ENCODE measurements around the gene KRTAP4-4.
"Not testable (repeated sequence)": the region's sequence is repeated elsewhere in the genome, so short reads cannot be mapped to it uniquely, and the experiment has no call there.

Gene KRTAP4-4

DNA sequence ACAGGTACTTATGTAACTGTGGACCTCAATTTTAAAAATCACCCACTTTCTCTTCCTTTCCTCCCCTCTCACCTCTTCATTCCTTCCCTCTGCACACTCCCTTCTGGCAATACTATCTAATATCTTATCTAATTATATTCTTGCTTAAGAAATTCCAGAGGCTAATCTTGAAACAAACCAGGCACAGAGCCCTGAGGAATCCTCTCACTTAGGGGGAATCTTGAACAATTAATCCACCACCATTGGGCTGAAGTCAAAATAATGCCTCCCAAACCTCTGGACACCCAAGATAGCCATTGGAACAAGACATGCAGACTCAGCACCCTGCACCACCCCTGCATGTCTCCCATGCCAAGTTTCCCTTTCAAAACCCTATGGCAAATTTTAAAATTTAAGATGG lies 19.2 kb downstream of the KRTAP4-4 start:
- ATAC-seq (replicated peaks; ENCODE audit: extremely low read depth, poor library complexity, severe bottlenecking) = no peak
- H3K4me3 Mint-ChIP-seq = no peak overlapping the region
- peaks cover 25% of the 10 kb centered on the region for H3K9me3 Mint-ChIP-seq
- H3K36me3 Mint-ChIP-seq (ENCODE audit: insufficient read depth) = no peaks in the 10 kb centered on the region
- peaks cover 7% of the 10 kb centered on the region for H3K27me3 Mint-ChIP-seq
- no peaks in the 10 kb centered on the region for H3K4me1 Mint-ChIP-seq
- no peak for DNase-seq (ENCODE audit: low spot score in 2 of 2)
- no peak overlapping the region for H3K27ac Mint-ChIP-seq (ENCODE audit: low read depth)

GRCh38 chr17:41140360-41141131 lies 20.0 kb downstream of the KRTAP4-4 start, which contains the start of gene KRTAP4-6:
KRTAP4-6 (minus strand) TSS chr17:41140544; CDS start chr17:41140487, 57 bp downstream.
- Mint-ChIP-seq H3K36me3 (ENCODE audit: insufficient read depth) (no peaks in the 10 kb centered on the region), H3K27me3 (peaks cover 7% of the 10 kb centered on the region), H3K27ac (ENCODE audit: low read depth) (no peak within 1 kb of the TSS), H3K4me3 (no peak within 1 kb of the TSS), H3K4me1 (no peaks in the 10 kb centered on the region), H3K9me3 (peaks cover 25% of the 10 kb centered on the region)
- no peak for DNase-seq (ENCODE audit: low spot score in 2 of 2)
- ATAC-seq (replicated peaks; ENCODE audit: extremely low read depth, poor library complexity, severe bottlenecking) = no peak

DNA sequence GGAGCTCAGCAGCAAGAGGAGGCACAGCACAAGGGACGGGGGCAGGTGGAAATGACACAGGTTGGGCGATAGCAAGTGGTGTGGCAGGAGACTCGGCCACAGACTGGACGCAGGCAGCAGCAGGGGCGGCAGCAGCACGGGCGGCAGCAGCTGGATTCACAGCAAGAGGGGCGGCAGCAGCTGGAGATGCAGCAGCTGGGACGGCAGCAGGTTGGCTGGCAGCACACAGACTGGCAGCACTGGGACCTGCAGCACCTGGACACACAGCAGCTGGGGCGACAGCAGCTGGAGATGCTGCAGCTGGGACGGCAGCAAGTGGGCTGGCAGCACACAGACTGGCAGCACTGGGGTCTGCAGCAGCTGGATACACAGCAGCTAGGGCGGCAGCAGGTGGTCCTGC lies 20.7 kb downstream of the KRTAP4-4 start:
- not testable (repeated sequence) for DNase-seq (ENCODE audit: low spot score in 2 of 2); H3K4me3 Mint-ChIP-seq; ATAC-seq (replicated peaks; ENCODE audit: extremely low read depth, poor library complexity, severe bottlenecking); H3K27me3 Mint-ChIP-seq; H3K36me3 Mint-ChIP-seq (ENCODE audit: insufficient read depth); H3K27ac Mint-ChIP-seq (ENCODE audit: low read depth); H3K4me1 Mint-ChIP-seq
- H3K9me3 Mint-ChIP-seq = peaks cover 25% of the 10 kb centered on the region

DNA sequence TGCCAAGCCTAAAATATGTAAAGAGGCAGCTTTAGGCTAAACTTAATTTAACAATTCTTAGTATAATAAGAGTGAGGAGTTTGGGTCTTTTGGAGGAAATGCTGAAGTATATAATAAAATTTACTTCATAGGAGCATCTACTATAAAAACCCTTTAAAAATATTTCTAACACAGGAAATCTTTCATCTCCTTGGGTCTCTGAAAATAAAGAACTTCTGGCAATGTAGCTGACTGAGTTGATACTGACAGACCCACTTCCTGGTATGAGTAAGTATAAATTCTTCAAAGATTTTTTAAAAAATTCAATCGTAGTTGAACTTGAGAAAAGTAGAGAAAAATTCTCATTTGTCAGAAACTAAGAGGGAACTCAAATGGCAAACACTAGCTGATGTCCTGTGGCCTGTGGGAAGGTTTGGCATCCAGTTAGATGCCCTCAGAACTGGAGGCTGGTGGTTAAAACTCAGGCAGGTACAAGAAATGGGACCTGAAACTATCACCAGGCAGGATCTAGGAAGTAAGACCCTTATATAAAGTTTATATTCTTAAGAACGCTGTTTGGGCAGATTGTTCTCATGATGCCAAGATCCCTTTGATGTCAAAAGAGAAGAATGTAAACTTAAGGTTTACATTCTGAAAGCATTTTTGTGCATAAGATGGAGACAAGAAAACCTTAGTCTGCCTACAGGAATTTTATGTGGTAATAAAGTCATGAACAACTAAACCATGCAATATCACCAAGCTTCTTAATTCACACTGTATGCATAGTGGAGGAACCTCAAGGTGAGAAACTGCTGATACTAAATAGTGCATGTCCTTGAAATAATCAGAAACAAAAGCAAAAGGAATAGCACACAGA lies 26.4 kb downstream of the KRTAP4-4 start:
- H3K36me3 Mint-ChIP-seq (ENCODE audit: insufficient read depth) = no peaks in the 10 kb centered on the region
- H3K4me1 Mint-ChIP-seq = peaks cover 25% of the 10 kb centered on the region
- DNase-seq (ENCODE audit: low spot score in 2 of 2) (no peak), ATAC-seq (replicated peaks; ENCODE audit: extremely low read depth, poor library complexity, severe bottlenecking) (peak; percentile 76)
- no peaks in the 10 kb centered on the region for H3K9me3 Mint-ChIP-seq
- peak overlapping the region; percentile 16 for H3K4me3 Mint-ChIP-seq
- no peaks in the 10 kb centered on the region for H3K27me3 Mint-ChIP-seq
- H3K27ac Mint-ChIP-seq (ENCODE audit: low read depth) = peak overlapping the region; percentile 41

DNA sequence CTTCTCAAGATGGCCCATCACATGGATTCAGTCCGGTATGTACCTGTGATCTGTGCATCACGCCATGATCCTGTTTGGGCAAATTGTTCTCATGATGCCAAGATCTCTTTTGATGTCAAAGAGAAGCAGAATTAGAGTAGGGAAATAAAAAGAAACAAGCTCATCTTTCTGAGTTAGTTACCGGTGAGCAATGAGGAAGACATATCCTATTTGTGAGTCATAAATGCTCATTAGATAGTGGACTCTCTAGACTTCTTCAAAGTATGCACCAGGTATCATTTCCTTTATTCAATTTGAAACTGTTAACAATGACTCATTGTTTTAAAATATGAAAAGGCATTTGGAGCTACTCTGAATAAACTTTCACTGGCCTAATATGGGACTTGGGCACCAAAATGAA lies 28.6 kb downstream of the KRTAP4-4 start:
- Mint-ChIP-seq H3K36me3 (ENCODE audit: insufficient read depth) (no peaks in the 10 kb centered on the region), H3K4me3 (no peak overlapping the region), H3K27ac (ENCODE audit: low read depth) (no peak overlapping the region), H3K9me3 (no peaks in the 10 kb centered on the region), H3K4me1 (peaks cover 36% of the 10 kb centered on the region), H3K27me3 (no peaks in the 10 kb centered on the region)
- no peak for ATAC-seq (replicated peaks; ENCODE audit: extremely low read depth, poor library complexity, severe bottlenecking)
- no peak for DNase-seq (ENCODE audit: low spot score in 2 of 2)

- Mint-ChIP-seq H3K4me1 (peaks cover 72% of the 10 kb centered on the region), H3K4me3 (no peak overlapping the region), H3K27me3 (no peaks in the 10 kb centered on the region), H3K9me3 (no peaks in the 10 kb centered on the region), H3K36me3 (ENCODE audit: insufficient read depth) (peaks cover 5% of the 10 kb centered on the region), H3K27ac (ENCODE audit: low read depth) (no peak overlapping the region)
- ATAC-seq (replicated peaks; ENCODE audit: extremely low read depth, poor library complexity, severe bottlenecking) (no peak), DNase-seq (ENCODE audit: low spot score in 2 of 2) (no peak)
These were observed 33.2 kb downstream of the KRTAP4-4 start for GRCh38 chr17:41127371-41127770.

- DNase-seq (ENCODE audit: low spot score in 2 of 2) (no peak), ATAC-seq (replicated peaks; ENCODE audit: extremely low read depth, poor library complexity, severe bottlenecking) (no peak)
- H3K27ac Mint-ChIP-seq (ENCODE audit: low read depth) = no peak overlapping the region
- no peaks in the 10 kb centered on the region for H3K9me3 Mint-ChIP-seq
- H3K4me3 Mint-ChIP-seq = no peak overlapping the region
- no peaks in the 10 kb centered on the region for H3K27me3 Mint-ChIP-seq
- H3K4me1 Mint-ChIP-seq = peaks cover 63% of the 10 kb centered on the region
- peaks cover 5% of the 10 kb centered on the region for H3K36me3 Mint-ChIP-seq (ENCODE audit: insufficient read depth)
These were observed 34.1 kb downstream of the KRTAP4-4 start for GRCh38 chr17:41126412-41126811.

DNA sequence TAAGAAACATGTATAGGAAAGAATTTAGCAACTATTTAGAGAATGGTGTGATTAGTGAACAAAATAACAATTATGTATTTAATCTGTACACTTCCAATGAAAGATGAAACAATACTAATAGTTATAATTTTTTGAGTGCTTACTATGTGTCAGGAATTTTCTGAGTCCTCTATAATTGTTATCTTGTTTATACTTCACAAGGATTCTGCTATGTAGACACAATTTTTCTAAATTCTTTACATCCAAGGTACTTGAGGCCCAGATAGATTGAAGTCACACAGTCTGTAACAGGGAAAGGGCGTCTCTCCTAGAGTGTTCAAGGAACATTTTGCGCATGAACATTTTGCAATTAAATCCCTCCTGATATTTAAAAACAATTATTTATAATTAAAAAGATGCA lies 35.5 kb downstream of the KRTAP4-4 start:
- H3K27me3 Mint-ChIP-seq = no peaks in the 10 kb centered on the region
- peaks cover 5% of the 10 kb centered on the region for H3K36me3 Mint-ChIP-seq (ENCODE audit: insufficient read depth)
- no peaks in the 10 kb centered on the region for H3K9me3 Mint-ChIP-seq
- H3K4me1 Mint-ChIP-seq = peaks cover 61% of the 10 kb centered on the region
- H3K27ac Mint-ChIP-seq (ENCODE audit: low read depth) = no peak overlapping the region
- peak overlapping the region; percentile 36 for H3K4me3 Mint-ChIP-seq
- ATAC-seq (replicated peaks; ENCODE audit: extremely low read depth, poor library complexity, severe bottlenecking) = no peak
- DNase-seq (ENCODE audit: low spot score in 2 of 2) = no peak

- H3K9me3 Mint-ChIP-seq; H3K27me3 Mint-ChIP-seq; ATAC-seq (replicated peaks; ENCODE audit: extremely low read depth, poor library complexity, severe bottlenecking); H3K36me3 Mint-ChIP-seq (ENCODE audit: insufficient read depth); H3K27ac Mint-ChIP-seq (ENCODE audit: low read depth); DNase-seq (ENCODE audit: low spot score in 2 of 2): not testable (repeated sequence)
- Mint-ChIP-seq H3K4me3 (peak within 1 kb of the TSS; percentile 57), H3K4me1 (peaks cover 60% of the 10 kb centered on the region)
These were observed 36.6 kb downstream of the KRTAP4-4 start, which contains the start of gene KRTAP4-12 for GRCh38 chr17:41123991-41124371. KRTAP4-12 (minus strand) TSS chr17:41124182; CDS start chr17:41124122, 60 bp downstream.

DNA sequence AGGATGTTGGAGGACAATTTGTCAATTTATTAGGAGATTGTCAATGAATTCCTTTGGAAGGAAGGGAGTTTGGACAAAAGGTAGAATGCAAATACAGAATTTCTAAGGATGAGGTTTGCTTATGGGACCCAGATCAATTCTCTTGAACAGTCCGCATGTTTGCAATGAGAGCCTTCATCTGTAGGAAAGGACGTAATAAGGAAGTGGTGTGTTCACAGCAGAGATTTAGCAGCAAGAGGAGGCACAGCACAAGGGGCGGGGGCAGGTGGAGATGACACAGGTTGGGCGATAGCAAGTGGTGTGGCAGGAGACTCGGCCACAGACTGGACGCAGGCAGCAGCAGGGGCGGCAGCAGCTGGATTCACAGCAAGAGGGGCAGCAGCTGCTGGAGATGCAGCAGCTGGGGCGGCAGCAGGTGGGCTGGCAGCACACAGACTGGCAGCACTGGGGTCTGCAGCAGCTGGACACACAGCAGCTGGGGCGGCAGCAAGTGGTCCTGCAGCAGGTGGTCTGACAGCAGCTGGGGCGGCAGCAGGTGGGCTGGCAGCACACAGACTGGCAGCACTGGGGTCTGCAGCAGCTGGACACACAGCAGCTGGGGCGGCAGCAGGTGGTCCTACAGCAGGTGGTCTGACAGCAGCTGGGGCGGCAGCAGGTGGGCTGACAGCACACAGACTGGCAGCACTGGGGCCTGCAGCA lies 37.1 kb downstream of the KRTAP4-4 start:
- Mint-ChIP-seq H3K4me3 (peak overlapping the region; percentile 57), H3K4me1 (peaks cover 54% of the 10 kb centered on the region)
- not testable (repeated sequence) for H3K27me3 Mint-ChIP-seq; H3K9me3 Mint-ChIP-seq; ATAC-seq (replicated peaks; ENCODE audit: extremely low read depth, poor library complexity, severe bottlenecking); H3K27ac Mint-ChIP-seq (ENCODE audit: low read depth); H3K36me3 Mint-ChIP-seq (ENCODE audit: insufficient read depth); DNase-seq (ENCODE audit: low spot score in 2 of 2)

- Mint-ChIP-seq H3K36me3 (ENCODE audit: insufficient read depth) (peaks cover 5% of the 10 kb centered on the region), H3K27me3 (peaks cover under 1% of the 10 kb centered on the region), H3K9me3 (no peaks in the 10 kb centered on the region), H3K27ac (ENCODE audit: low read depth) (no peak overlapping the region), H3K4me3 (no peak overlapping the region), H3K4me1 (peaks cover 56% of the 10 kb centered on the region)
- DNase-seq (ENCODE audit: low spot score in 2 of 2) (no peak), ATAC-seq (replicated peaks; ENCODE audit: extremely low read depth, poor library complexity, severe bottlenecking) (no peak)
These were observed 38.8 kb downstream of the KRTAP4-4 start for GRCh38 chr17:41121742-41122141.
